ENCODE results near the gene NCAPD3. TPM values are rescaled to one million over a fixed set of nuclear protein-coding genes. Genes with fewer than 3 reads are reported as not detected.

Gene NCAPD3
- total and polyA plus RNA-seq, 9 donors: 5.8 to 12.1 (median 8.8) TPM

- Histone ChIP-seq H3K4me1 (ENCODE audit: insufficient read depth) (no peaks in the 10 kb centered on the region), H3K36me3 (no peaks in the 10 kb centered on the region), H3K27me3 (no peaks in the 10 kb centered on the region), H3K4me3 (no peak overlapping the region), H3K27ac (no peak overlapping the region), H3K9me3 (no peaks in the 10 kb centered on the region)
- intact Hi-C loops (cut with DNase I): no loop called here
- WGBS, 3 donors: 95 to 97% (median 96%) methylated on average over 11 of the region's 11 CpGs
- TF ChIP-seq CTCF (IDR thresholded peaks at IDR 0.05) (no peak), POLR2A (IDR thresholded peaks at IDR 0.05) (no peak), EP300 (IDR thresholded peaks at IDR 0.05) (no peak)
- no peak for DNase-seq
Measured at GRCh38 chr11:134164490-134165370, 59.0 kb downstream of the NCAPD3 start.

GRCh38 chr11:134159652-134160051 is 64.1 kb downstream of the NCAPD3 start:
- no peaks in the 10 kb centered on the region for H3K9me3 ChIP-seq
- no peak overlapping the region for H3K27ac ChIP-seq
- H3K27me3 ChIP-seq: no peaks in the 10 kb centered on the region
- TF ChIP-seq EP300 (IDR thresholded peaks at IDR 0.05): no peak
- H3K4me3 ChIP-seq: no peak overlapping the region
- DNase-seq: no peak
- intact Hi-C loops (cut with DNase I): no loop called here
- 92% methylated on average over 9 of the region's 9 CpGs for WGBS, 3 donors
- no peaks in the 10 kb centered on the region for H3K36me3 ChIP-seq
- H3K4me1 ChIP-seq (ENCODE audit: insufficient read depth): no peaks in the 10 kb centered on the region

GRCh38 chr11:134158023-134158422 is 65.7 kb downstream of the NCAPD3 start:
- intact Hi-C loops (cut with DNase I): no loop called here
- Histone ChIP-seq H3K27me3 (no peaks in the 10 kb centered on the region), H3K27ac (no peak overlapping the region), H3K4me3 (no peak overlapping the region), H3K36me3 (no peaks in the 10 kb centered on the region), H3K9me3 (no peaks in the 10 kb centered on the region), H3K4me1 (ENCODE audit: insufficient read depth) (no peaks in the 10 kb centered on the region)
- WGBS, 3 donors: 93 to 97% (median 95%) methylated on average over 8 to 9 of the region's 9 CpGs
- DNase-seq: no peak
- TF ChIP-seq POLR2A (IDR thresholded peaks at IDR 0.05) (no peak), CTCF (IDR thresholded peaks at IDR 0.05) (no peak), EP300 (IDR thresholded peaks at IDR 0.05) (no peak)

GRCh38 chr11:134157451-134157850 is 66.3 kb downstream of the NCAPD3 start:
- TF ChIP-seq POLR2A (IDR thresholded peaks at IDR 0.05): no peak
- TF ChIP-seq CTCF (IDR thresholded peaks at IDR 0.05): no peak
- no peak for TF ChIP-seq EP300 (IDR thresholded peaks at IDR 0.05)
- intact Hi-C loops (cut with DNase I): no loop called here
- Histone ChIP-seq H3K4me1 (ENCODE audit: insufficient read depth) (no peaks in the 10 kb centered on the region), H3K36me3 (no peaks in the 10 kb centered on the region), H3K27me3 (no peaks in the 10 kb centered on the region), H3K27ac (no peak overlapping the region), H3K4me3 (no peak overlapping the region), H3K9me3 (no peaks in the 10 kb centered on the region)
- 16 to 39% (median 17%) methylated on average over 4 of the region's 4 CpGs for WGBS, 3 donors
- DNase-seq: no peak

Measured in ovary (tissue), 9 donors.